Activated T-cell treated with anti-CD3 and anti-CD28 coated beads, Interleukin-2, amount 50 U/mL, for 4 hours (primary cell): ENCODE measurements around the gene CROCC2. TPM values are rescaled to one million over a fixed set of nuclear protein-coding genes. Genes with fewer than 3 reads are reported as not detected.
A peak's percentile ranks its signal among the peaks of the same experiment; 100 is the strongest.

ENCODE experiments used
- ATAC-seq, 2 donors: fragments of 200-7000 bp; cut with Tn5 transposase; one replicate each; pipeline ENCODE4 v1.10.0; 2021
- DNase-seq: peaks from one replicate; pipeline ENCODE4 v3.0.0-alpha.2; 2020
- H3K27me3 Mint-ChIP-seq: one replicate; pipeline ENCODE4 v1.8.0; 2021; ENCODE audit warnings: low read depth, mixed read lengths
- H3K36me3 Mint-ChIP-seq: one replicate; pipeline ENCODE4 v1.8.0; 2022; ENCODE audit warnings: mixed read lengths; ENCODE audit not compliant: insufficient read depth
- H3K4me1 Mint-ChIP-seq: one replicate; pipeline ENCODE4 v1.8.0; 2021; ENCODE audit warnings: low read depth, mixed read lengths
- H3K4me3 Mint-ChIP-seq: one replicate; pipeline ENCODE4 v1.8.0; 2021; ENCODE audit warnings: mild to moderate bottlenecking, moderate library complexity, mixed read lengths
- H3K9me3 Mint-ChIP-seq: one replicate; pipeline ENCODE4 v1.8.0; 2021; ENCODE audit warnings: mixed read lengths
- total RNA-seq, 3 donors: library from RNA; stranded (reverse); gene quantifications; one replicate each; pipeline ENCODE4 v1.2.1, GENCODE V29; 2021

The CROCC2 gene
- total RNA-seq, 3 donors from 2014 or later, result not detected

DNA sequence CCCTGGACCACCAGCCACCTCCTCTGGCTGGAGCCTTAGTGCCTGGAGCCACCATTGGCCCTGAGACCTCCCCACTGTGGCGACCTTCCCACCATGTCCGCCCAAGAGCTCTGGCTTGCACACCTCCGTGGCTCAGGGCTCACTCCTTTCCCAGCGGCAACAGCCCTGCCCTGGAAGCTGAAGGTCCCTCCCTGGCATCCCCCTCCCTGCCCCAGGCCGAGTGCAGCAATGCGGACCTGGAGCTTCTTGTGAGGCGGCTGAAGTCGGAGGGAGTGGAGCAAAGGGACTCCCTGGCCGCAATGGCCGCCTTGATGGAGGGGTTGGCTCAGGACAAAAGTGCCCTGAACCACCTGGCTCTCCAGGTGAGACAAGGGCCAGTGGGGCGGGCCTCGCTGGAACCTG, 28.6 kb downstream of the CROCC2 start:
- DNase-seq, result peak; percentile 4
- no peak for ATAC-seq
- Mint-ChIP-seq H3K36me3 (no peaks in the 10 kb centered on the region), H3K4me3 (no peak overlapping the region), H3K9me3 (peaks cover 10% of the 10 kb centered on the region), H3K27me3 (peaks cover 4% of the 10 kb centered on the region), H3K4me1 (no peaks in the 10 kb centered on the region)

- H3K4me3 Mint-ChIP-seq, result no peak overlapping the region
- H3K9me3 Mint-ChIP-seq, result peaks cover 10% of the 10 kb centered on the region
- DNase-seq (no peak), ATAC-seq (no peak)
- H3K27me3 Mint-ChIP-seq, result peaks cover 6% of the 10 kb centered on the region
- H3K4me1 Mint-ChIP-seq, result no peaks in the 10 kb centered on the region
- no peaks in the 10 kb centered on the region for H3K36me3 Mint-ChIP-seq
These were observed 29.2 kb downstream of the CROCC2 start for GRCh38 chr2:240935103-240935876.

- no peak for ATAC-seq
- peaks cover 10% of the 10 kb centered on the region for H3K9me3 Mint-ChIP-seq
These were observed 30.0 kb downstream of the CROCC2 start for GRCh38 chr2:240936106-240936505.

DNA sequence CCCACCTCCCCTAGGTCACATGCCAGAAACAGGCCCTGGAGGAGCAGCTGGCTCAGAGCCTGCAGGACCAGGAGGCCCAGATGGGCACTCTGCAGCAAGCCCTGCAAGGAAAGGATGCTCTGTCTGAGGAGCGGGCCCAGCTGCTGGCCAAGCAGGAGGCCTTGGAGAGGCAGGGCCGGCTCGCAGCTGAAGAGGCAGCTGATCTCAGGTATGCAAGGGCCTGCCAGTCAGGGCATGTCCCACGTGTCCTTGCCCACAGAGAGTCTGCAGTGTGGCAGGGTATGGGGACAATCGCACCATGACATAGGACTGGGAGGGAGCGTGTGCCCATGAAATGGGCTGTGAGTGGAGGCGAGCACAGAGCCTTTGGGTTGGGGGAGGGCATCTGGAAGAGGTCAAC, 39.9 kb downstream of the CROCC2 start:
- no peak overlapping the region for H3K4me3 Mint-ChIP-seq
- DNase-seq (peak; percentile 3), ATAC-seq (no peak)
- no peaks in the 10 kb centered on the region for H3K4me1 Mint-ChIP-seq
- H3K36me3 Mint-ChIP-seq, result no peaks in the 10 kb centered on the region
- H3K27me3 Mint-ChIP-seq, result peaks cover 7% of the 10 kb centered on the region
- H3K9me3 Mint-ChIP-seq, result peaks cover 4% of the 10 kb centered on the region

More at GRCh38 chr2:240936106-240936505, 30.0 kb downstream of the CROCC2 start:
- H3K27me3 Mint-ChIP-seq, result peaks cover 13% of the 10 kb centered on the region
- H3K36me3 Mint-ChIP-seq, result no peaks in the 10 kb centered on the region
- H3K4me1 Mint-ChIP-seq, result no peaks in the 10 kb centered on the region
- H3K4me3 Mint-ChIP-seq, result no peak overlapping the region
- peak; percentile 2 for DNase-seq

DNA sequence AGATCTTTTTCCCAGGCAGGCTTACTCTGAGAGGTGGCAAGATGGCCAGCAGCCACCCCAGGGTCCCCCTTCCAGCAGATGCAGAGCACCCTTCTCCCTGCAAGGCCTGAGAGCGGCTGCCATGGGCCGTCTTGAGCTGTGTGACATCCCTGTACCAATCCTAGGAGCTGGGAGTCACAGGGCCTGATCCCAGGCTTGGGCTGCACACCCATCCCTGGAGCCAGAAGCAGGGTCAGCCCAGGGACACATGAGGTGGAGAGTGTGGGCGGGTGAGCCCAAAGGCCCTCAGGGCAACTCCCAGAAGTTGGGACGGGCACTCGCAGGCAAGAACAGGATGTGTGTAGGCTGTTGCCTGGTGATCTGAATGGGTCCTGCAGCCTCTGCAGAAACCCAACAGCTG, 40.5 kb downstream of the CROCC2 start:
- DNase-seq (peak; percentile 4), ATAC-seq (no peak)
- H3K4me1 Mint-ChIP-seq, result no peaks in the 10 kb centered on the region
- peaks cover 5% of the 10 kb centered on the region for H3K27me3 Mint-ChIP-seq
- H3K9me3 Mint-ChIP-seq, result peaks cover 2% of the 10 kb centered on the region
- no peak overlapping the region for H3K4me3 Mint-ChIP-seq
- H3K36me3 Mint-ChIP-seq, result no peaks in the 10 kb centered on the region

- Mint-ChIP-seq H3K9me3 (no peaks in the 10 kb centered on the region), H3K4me3 (no peak overlapping the region), H3K27me3 (peaks cover 5% of the 10 kb centered on the region), H3K36me3 (no peaks in the 10 kb centered on the region), H3K4me1 (no peaks in the 10 kb centered on the region)
- ATAC-seq (no peak), DNase-seq (peak; percentile 2)
These were observed 41.0 kb downstream of the CROCC2 start for GRCh38 chr2:240947176-240947575.

DNA sequence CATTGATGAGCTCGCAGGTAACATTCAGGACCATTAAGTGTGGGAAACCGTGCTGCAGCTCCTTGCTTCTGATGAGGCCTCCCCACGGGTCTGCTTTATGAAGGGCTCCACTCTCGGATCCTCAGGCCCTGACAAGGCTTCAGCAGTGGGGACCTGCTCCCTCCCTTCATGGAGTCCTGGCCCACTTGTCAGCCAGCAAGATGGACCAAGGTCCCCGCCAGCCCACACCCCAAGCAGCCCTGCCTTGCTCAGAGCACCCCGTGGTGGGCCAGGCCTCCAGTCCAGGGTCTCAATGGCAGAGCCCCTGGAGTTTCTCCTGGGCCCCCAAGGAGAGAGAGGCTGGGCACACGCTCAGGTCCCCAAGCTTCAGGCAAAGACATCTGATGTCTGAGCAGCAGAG, 41.5 kb downstream of the CROCC2 start:
- no peaks in the 10 kb centered on the region for H3K4me1 Mint-ChIP-seq
- peaks cover 5% of the 10 kb centered on the region for H3K27me3 Mint-ChIP-seq
- DNase-seq (peak; percentile 3), ATAC-seq (no peak)
- no peak overlapping the region for H3K4me3 Mint-ChIP-seq
- H3K9me3 Mint-ChIP-seq, result no peaks in the 10 kb centered on the region
- H3K36me3 Mint-ChIP-seq, result no peaks in the 10 kb centered on the region

DNA sequence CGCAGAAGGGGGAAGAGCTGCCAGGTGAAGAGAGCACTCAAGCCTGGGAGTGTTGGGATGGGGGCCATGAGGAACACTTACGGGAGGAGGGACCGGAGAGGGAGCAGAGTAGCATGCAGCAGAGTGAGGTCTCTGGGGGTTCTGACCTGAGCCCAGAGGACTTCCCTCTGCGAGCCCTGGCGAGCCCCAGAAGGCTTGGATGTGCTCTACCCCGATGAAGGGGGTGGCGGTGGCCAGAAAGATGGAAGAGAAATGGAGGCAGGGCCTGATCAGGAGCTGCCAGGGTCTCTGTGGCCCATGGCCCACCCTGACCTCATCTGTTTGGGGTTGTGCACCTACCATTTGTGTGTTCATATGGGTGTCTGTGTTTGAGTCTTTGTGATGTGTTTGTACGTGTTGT, 42.0 kb downstream of the CROCC2 start:
- Mint-ChIP-seq H3K4me3 (no peak overlapping the region), H3K36me3 (no peaks in the 10 kb centered on the region), H3K9me3 (no peaks in the 10 kb centered on the region), H3K27me3 (peaks cover 5% of the 10 kb centered on the region), H3K4me1 (no peaks in the 10 kb centered on the region)
- DNase-seq (no peak), ATAC-seq (no peak)

- DNase-seq (peak; percentile 2), ATAC-seq (no peak)
- no peaks in the 10 kb centered on the region for H3K9me3 Mint-ChIP-seq
- H3K27me3 Mint-ChIP-seq, result peaks cover 5% of the 10 kb centered on the region
- H3K4me1 Mint-ChIP-seq, result no peaks in the 10 kb centered on the region
- H3K36me3 Mint-ChIP-seq, result no peaks in the 10 kb centered on the region
- no peak overlapping the region for H3K4me3 Mint-ChIP-seq
These were observed 43.0 kb downstream of the CROCC2 start for GRCh38 chr2:240948905-240949790.

DNA sequence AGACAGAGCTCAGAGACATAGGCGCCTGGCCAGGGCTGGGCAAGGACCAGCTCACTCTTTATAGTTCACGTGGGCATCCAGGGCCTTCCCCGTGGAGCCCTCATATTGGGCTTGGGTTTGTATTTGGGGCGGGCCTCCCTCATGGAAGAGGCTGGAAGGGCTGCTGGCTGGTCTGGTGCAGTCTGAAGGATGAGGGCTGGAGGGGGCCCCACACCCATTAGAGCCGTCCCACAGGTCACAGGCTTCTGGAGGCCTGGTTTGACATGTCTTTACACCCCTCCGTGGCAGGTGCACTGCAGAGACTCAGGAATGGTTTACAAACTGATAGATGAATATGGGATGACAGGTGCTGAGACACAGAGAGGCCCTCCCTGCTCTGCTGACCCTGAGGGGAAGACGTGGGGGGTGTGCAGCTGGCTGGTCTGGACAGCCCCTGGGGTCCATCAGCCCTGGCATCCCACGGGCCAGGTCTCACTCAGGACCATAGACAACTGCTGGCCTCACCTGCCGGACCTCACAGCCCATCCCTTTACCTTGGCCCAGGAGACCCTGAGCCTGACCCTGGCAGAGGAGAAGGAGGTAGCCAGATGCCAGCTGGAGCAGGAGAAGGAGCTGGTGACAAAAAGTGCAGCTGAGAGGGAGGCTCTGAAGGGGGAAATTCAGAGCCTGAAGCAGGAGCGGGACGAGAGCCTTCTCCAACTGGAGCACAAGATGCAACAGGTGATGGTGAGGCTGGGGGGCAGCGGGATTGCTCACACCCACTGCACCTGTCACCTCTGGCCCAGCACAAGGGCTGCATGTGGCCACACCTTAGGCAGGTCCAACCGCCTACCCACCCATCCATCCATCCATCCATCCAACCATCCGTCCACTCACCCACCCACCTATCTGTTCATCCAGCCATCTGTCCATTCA, 43.9 kb downstream of the CROCC2 start:
- no peak overlapping the region for H3K4me3 Mint-ChIP-seq

GRCh38 chr2:240951045-240951594, 45.0 kb downstream of the CROCC2 start:
- DNase-seq (no peak), ATAC-seq (no peak)
- no peak overlapping the region for H3K4me3 Mint-ChIP-seq
- no peaks in the 10 kb centered on the region for H3K36me3 Mint-ChIP-seq
- no peaks in the 10 kb centered on the region for H3K4me1 Mint-ChIP-seq
- H3K9me3 Mint-ChIP-seq, result no peaks in the 10 kb centered on the region
- H3K27me3 Mint-ChIP-seq, result peaks cover 6% of the 10 kb centered on the region

More for the DNA sequence above, 43.9 kb downstream of the CROCC2 start:
- DNase-seq (peak; percentile 3), ATAC-seq (no peak)
- H3K36me3 Mint-ChIP-seq, result no peaks in the 10 kb centered on the region
- H3K9me3 Mint-ChIP-seq, result no peaks in the 10 kb centered on the region
- peaks cover 5% of the 10 kb centered on the region for H3K27me3 Mint-ChIP-seq
- H3K4me1 Mint-ChIP-seq, result no peaks in the 10 kb centered on the region

DNA sequence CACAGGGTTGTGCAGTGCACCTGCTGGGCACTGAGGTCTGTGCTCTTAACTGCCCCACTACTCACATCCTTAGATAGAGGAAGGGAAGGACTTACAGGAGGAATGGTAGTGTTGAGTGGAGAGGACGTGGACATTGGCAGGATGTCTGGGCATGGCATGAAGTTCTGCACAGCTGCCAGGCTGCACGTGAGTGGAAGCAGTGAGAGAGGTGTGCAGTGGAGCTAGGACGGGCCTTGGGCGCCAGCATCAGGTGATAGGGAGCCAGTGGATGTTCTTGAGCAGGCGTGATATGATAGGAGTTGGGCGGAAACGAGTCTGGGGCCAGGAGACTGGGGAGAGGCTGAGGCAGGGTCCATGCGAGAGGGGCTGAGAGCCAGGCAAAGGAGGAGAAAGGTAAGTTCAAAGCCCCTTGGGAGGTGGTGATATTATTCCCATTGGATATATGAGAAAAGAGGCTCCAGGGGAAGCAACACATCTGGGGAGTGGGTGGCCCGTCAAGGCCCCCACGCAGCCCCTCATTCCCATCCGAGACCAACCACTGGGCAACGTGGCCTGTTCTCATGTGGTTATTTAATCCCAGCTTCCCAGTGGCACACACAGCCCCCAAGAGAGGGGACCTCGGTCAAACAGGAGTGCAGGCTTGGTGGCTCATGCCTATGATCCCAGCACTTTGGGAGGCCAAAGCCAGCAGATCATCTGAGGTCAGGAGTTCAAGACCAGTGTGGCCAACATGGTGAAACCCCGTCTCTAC, 46.5 kb downstream of the CROCC2 start:
- no peak for ATAC-seq
- Mint-ChIP-seq H3K4me3 (no peak overlapping the region), H3K36me3 (no peaks in the 10 kb centered on the region), H3K4me1 (no peaks in the 10 kb centered on the region), H3K9me3 (no peaks in the 10 kb centered on the region), H3K27me3 (peaks cover 7% of the 10 kb centered on the region)
- DNase-seq, result peak; percentile 0
